Astrocyte (in vitro differentiated cells and primary cell): ENCODE data around the gene IFT20. TPM values are rescaled to one million over a fixed set of nuclear protein-coding genes. Genes with fewer than 3 reads are reported as not detected.

Experiments
- DNase-seq: peaks from one replicate; pipeline ENCODE4 v3.0.0-alpha.2; 2010; ENCODE audit warnings: low read depth
- FAIRE-seq: peaks from 2 replicates; lab custom pipeline; 2011; peaks lifted over from hg19 to GRCh38; lab: Jason Lieb, UNC
- H2AFZ ChIP-seq: 2 replicates; pipeline ENCODE4 v1.6.0; 2012; ENCODE audit warnings: low read depth, low read length, inconsistent platforms
- H3K27ac ChIP-seq: 2 replicates; pipeline ENCODE4 v1.5.1; 2011; ENCODE audit warnings: low read depth, low read length, inconsistent platforms
- H3K27me3 ChIP-seq: 2 replicates; pipeline ENCODE4 v1.6.0; 2011; ENCODE audit warnings: low read length, inconsistent platforms; ENCODE audit not compliant: insufficient read depth
- H3K36me3 ChIP-seq: 2 replicates; pipeline ENCODE4 v1.5.1; 2011; ENCODE audit warnings: low read length, inconsistent platforms; ENCODE audit not compliant: insufficient read depth
- H3K4me1 ChIP-seq: 2 replicates; pipeline ENCODE4 v1.5.1; 2011; ENCODE audit warnings: low read length, inconsistent platforms; ENCODE audit not compliant: insufficient read depth
- H3K4me2 ChIP-seq: 2 replicates; pipeline ENCODE4 v1.6.0; 2012; ENCODE audit warnings: low read length, inconsistent platforms
- H3K4me3 ChIP-seq: 2 replicates; pipeline ENCODE4 v1.5.1; 2011; ENCODE audit warnings: low read depth, mild to moderate bottlenecking, low read length, inconsistent platforms; ENCODE audit not compliant: insufficient read depth
- H3K79me2 ChIP-seq: 2 replicates; pipeline ENCODE4 v1.6.0; 2012; ENCODE audit warnings: mild to moderate bottlenecking, low read length, inconsistent platforms; ENCODE audit not compliant: insufficient read depth
- H3K9ac ChIP-seq: 2 replicates; pipeline ENCODE4 v1.6.0; 2012; ENCODE audit warnings: mild to moderate bottlenecking, low read length, inconsistent platforms
- H3K9me3 ChIP-seq: 2 replicates; pipeline ENCODE4 v1.5.1; 2012; ENCODE audit warnings: low read depth, mild to moderate bottlenecking, low read length, inconsistent platforms; ENCODE audit not compliant: insufficient read depth
- H4K20me1 ChIP-seq: 2 replicates; pipeline ENCODE4 v1.6.0; 2012; ENCODE audit warnings: low read length, inconsistent platforms; ENCODE audit not compliant: insufficient read depth
- H3K27ac Mint-ChIP-seq: one replicate; pipeline ENCODE4 v1.8.0; 2021; ENCODE audit warnings: mild to moderate bottlenecking, mixed read lengths; ENCODE audit not compliant: unreplicated experiment
- H3K27me3 Mint-ChIP-seq: one replicate; pipeline ENCODE4 v1.8.0; 2021; ENCODE audit warnings: low read depth, mixed read lengths; ENCODE audit not compliant: unreplicated experiment
- H3K36me3 Mint-ChIP-seq: one replicate; pipeline ENCODE4 v1.8.0; 2021; ENCODE audit warnings: low read depth, mixed read lengths; ENCODE audit not compliant: unreplicated experiment
- H3K4me1 Mint-ChIP-seq: one replicate; pipeline ENCODE4 v1.8.0; 2021; ENCODE audit warnings: low read depth, mixed read lengths; ENCODE audit not compliant: unreplicated experiment
- H3K4me3 Mint-ChIP-seq: one replicate; pipeline ENCODE4 v1.8.0; 2021; ENCODE audit warnings: mild to moderate bottlenecking, moderate library complexity, mixed read lengths; ENCODE audit not compliant: unreplicated experiment
- H3K9me3 Mint-ChIP-seq: one replicate; pipeline ENCODE4 v1.8.0; 2021; ENCODE audit warnings: mild to moderate bottlenecking, mixed read lengths; ENCODE audit not compliant: unreplicated experiment
- CTCF ChIP-seq: IDR thresholded peaks from 2 replicates; pipeline ENCODE4 v1.5.1; 2011; ENCODE audit warnings: low read depth, mild to moderate bottlenecking, inconsistent platforms, low read length, moderate library complexity; ENCODE audit not compliant: insufficient read depth
- EZH2 ChIP-seq: IDR thresholded peaks from 2 replicates; pipeline ENCODE4 v1.6.1; 2012; ENCODE audit warnings: mild to moderate bottlenecking, low read length, inconsistent platforms; ENCODE audit not compliant: insufficient read depth
- total RNA-seq: library from RNA; stranded (reverse); gene quantifications from 2 replicates; pipeline ENCODE4 v1.2.1, GENCODE V29; 2021

IFT20 gene
- total RNA-seq, 1 donor from 2014 or later, result 70.4 TPM

- no peaks in the 10 kb centered on the region for H3K9me3 Mint-ChIP-seq
- H3K4me3 Mint-ChIP-seq, result peak overlapping the region; percentile 99
- no peak for FAIRE-seq
- peak overlapping the region; percentile 87 for H3K27ac Mint-ChIP-seq
- Histone ChIP-seq H3K4me3 (peak overlapping the region; percentile 95), H3K79me2 (peaks cover 79% of the 10 kb centered on the region), H3K4me1 (peaks cover 39% of the 10 kb centered on the region), H3K27ac (peak overlapping the region; percentile 99), H3K27me3 (no peaks in the 10 kb centered on the region), H2AFZ (no peak overlapping the region), H3K9ac (peak overlapping the region; percentile 99), H3K36me3 (peaks cover 2% of the 10 kb centered on the region), H4K20me1 (peaks cover 73% of the 10 kb centered on the region), H3K9me3 (no peaks in the 10 kb centered on the region), H3K4me2 (peak overlapping the region; percentile 95)
- peaks cover 30% of the 10 kb centered on the region for H3K4me1 Mint-ChIP-seq
- peaks cover 9% of the 10 kb centered on the region for H3K36me3 Mint-ChIP-seq
- no peak for DNase-seq
- no peaks in the 10 kb centered on the region for H3K27me3 Mint-ChIP-seq
- TF ChIP-seq CTCF (no peak), EZH2 (no peak)
Observed at GRCh38 chr17:28334171-28334570, 1.1 kb downstream of the IFT20 start.

GRCh38 chr17:28333083-28333746 is 2.1 kb downstream of the IFT20 start:
- peaks cover 31% of the 10 kb centered on the region for H3K4me1 Mint-ChIP-seq
- Histone ChIP-seq H3K27ac (no peak overlapping the region), H3K9me3 (no peaks in the 10 kb centered on the region), H3K36me3 (peaks cover 11% of the 10 kb centered on the region), H3K9ac (no peak overlapping the region), H3K4me1 (peaks cover 34% of the 10 kb centered on the region), H3K4me3 (no peak overlapping the region), H3K27me3 (no peaks in the 10 kb centered on the region), H3K4me2 (peak overlapping the region; percentile 95), H3K79me2 (peaks cover 72% of the 10 kb centered on the region), H2AFZ (no peak overlapping the region), H4K20me1 (peaks cover 70% of the 10 kb centered on the region)
- H3K27me3 Mint-ChIP-seq, result no peaks in the 10 kb centered on the region
- H3K9me3 Mint-ChIP-seq, result no peaks in the 10 kb centered on the region
- DNase-seq, result no peak
- FAIRE-seq, result no peak
- H3K36me3 Mint-ChIP-seq, result peaks cover 11% of the 10 kb centered on the region
- H3K27ac Mint-ChIP-seq, result no peak overlapping the region
- TF ChIP-seq CTCF (no peak), EZH2 (no peak)
- H3K4me3 Mint-ChIP-seq, result peak overlapping the region; percentile 99

DNA sequence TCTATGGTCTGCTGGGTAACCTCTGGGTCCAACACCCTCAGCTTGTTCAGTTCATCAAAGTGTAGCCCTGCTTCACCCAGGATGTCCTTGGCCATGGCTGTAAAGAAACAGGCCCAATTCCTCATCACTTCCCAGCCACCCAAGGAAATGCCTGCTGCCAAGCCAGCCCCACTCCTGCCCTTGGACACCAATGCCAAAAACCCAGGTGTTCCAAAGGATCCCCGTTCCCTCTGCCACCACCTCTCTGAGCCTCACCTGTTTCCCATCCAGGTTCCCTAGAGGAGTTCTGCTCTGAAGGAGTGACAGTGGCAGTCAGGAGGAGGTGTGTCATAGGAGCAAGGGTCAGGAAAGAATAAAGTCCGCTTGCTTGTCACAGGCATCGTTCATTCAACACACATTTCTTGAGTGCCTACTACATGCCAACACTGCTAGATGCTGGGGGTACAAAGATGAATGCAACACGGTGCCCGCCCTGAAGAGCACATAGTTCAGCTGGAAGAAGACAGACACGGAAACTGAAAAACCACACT is 3.3 kb downstream of the IFT20 start:
- Histone ChIP-seq H3K4me3 (no peak overlapping the region), H3K27ac (no peak overlapping the region), H3K9ac (no peak overlapping the region), H3K79me2 (peaks cover 59% of the 10 kb centered on the region), H3K4me1 (peaks cover 21% of the 10 kb centered on the region), H4K20me1 (peaks cover 69% of the 10 kb centered on the region), H3K27me3 (no peaks in the 10 kb centered on the region), H3K9me3 (no peaks in the 10 kb centered on the region), H3K4me2 (no peak overlapping the region), H2AFZ (no peak overlapping the region), H3K36me3 (peaks cover 14% of the 10 kb centered on the region)
- Mint-ChIP-seq H3K27me3 (no peaks in the 10 kb centered on the region), H3K4me1 (peaks cover 24% of the 10 kb centered on the region), H3K4me3 (no peak overlapping the region), H3K27ac (no peak overlapping the region), H3K36me3 (peaks cover 14% of the 10 kb centered on the region), H3K9me3 (no peaks in the 10 kb centered on the region)
- no peak for TF ChIP-seq EZH2
- TF ChIP-seq CTCF, result no peak
- no peak for FAIRE-seq
- no peak for DNase-seq
